GM12878 (cell line): ENCODE measurements around the gene ZNF232. TPM values are rescaled to one million over a fixed set of nuclear protein-coding genes. Genes with fewer than 3 reads are reported as not detected.
"Not testable (repeated sequence)": the region's sequence is repeated elsewhere in the genome, so short reads cannot be mapped to it uniquely, and the experiment has no call there.

Experiments used
- ATAC-seq: fragments of 200-7000 bp; cut with Tn5 transposase; 3 replicates; pipeline ENCODE4 v1.9.1; 2020; ENCODE audit warnings: mild to moderate bottlenecking, moderate library complexity
- BruUV-seq: library from RNA; stranded (reverse); fragments of 400-500 nt; replicated peaks from 2 replicates; lab custom pipeline; 2021; lab: Mats Ljungman, UMichigan
- CTCF ChIA-PET: fragments of 300-600 bp; sonication (Branson Sonifier 250); formaldehyde crosslinking; extraction: SDS; loops from one replicate; lab custom pipeline; 2021; ENCODE audit warnings: inconsistent platforms; lab: Yijun Ruan, JAX
- POLR2A ChIA-PET: fragments of 350-600 bp; formaldehyde crosslinking; extraction: SDS; loops from one replicate; lab custom pipeline; 2021; ENCODE audit warnings: inconsistent platforms; lab: Charles Lee
- RAD21 ChIA-PET: fragments of 300-600 bp; sonication (Branson Sonifier 250); formaldehyde crosslinking; loops from one replicate; lab custom pipeline; 2023; ENCODE audit warnings: antibody characterized with exemption; ENCODE audit not compliant: unreplicated experiment; lab: Charles Lee
- SMC1A ChIA-PET: fragments of 300-600 bp; sonication (Branson Sonifier 250); formaldehyde crosslinking; loops from one replicate; lab custom pipeline; 2023; ENCODE audit not compliant: unreplicated experiment, uncharacterized antibody; lab: Charles Lee
- DNase-seq: peaks from one replicate; pipeline ENCODE4 v3.0.0-alpha.2; 2011; ENCODE audit warnings: low read depth, low spot score
- FAIRE-seq: peaks from 3 replicates; lab custom pipeline; 2011; peaks lifted over from hg19 to GRCh38; lab: Jason Lieb, UNC
- H2AFZ ChIP-seq: 2 replicates; pipeline ENCODE4 v1.6.0; 2011; ENCODE audit warnings: low read depth, low read length, control low read depth; ENCODE audit not compliant: control insufficient read depth
- H3K27ac ChIP-seq: 2 replicates; pipeline ENCODE4 v1.5.1; 2011; ENCODE audit warnings: control low read depth; ENCODE audit not compliant: control insufficient read depth, insufficient read depth
- H3K27me3 ChIP-seq, 2 experiments: replicated peaks in 1 of 2; 2 replicates each; pipeline versions ENCODE4 v1.6.0 to v1.6.1; 2011; ENCODE audit warnings: low read length in 1 of 2; ENCODE audit not compliant: control insufficient read depth in 2 of 2, insufficient read depth in 2 of 2
- H3K36me3 ChIP-seq, 2 experiments: 2 replicates each; pipeline ENCODE4 v1.5.1; 2011; ENCODE audit warnings: low read length in 1 of 2; ENCODE audit not compliant: control insufficient read depth in 2 of 2, insufficient read depth in 2 of 2
- H3K4me1 ChIP-seq: 2 replicates; pipeline ENCODE4 v1.6.1; 2011; ENCODE audit warnings: mild to moderate bottlenecking, low read length, moderate library complexity, mixed read lengths; ENCODE audit not compliant: control insufficient read depth, insufficient read depth
- H3K4me2 ChIP-seq: 2 replicates; pipeline ENCODE4 v1.6.0; 2011; ENCODE audit warnings: control low read depth; ENCODE audit not compliant: control insufficient read depth, insufficient read depth
- H3K4me3 ChIP-seq: fragments of 200-600 bp; sonication (generic); 2 replicates; pipeline ENCODE4 v1.5.1; 2016
- H3K79me2 ChIP-seq: 2 replicates; pipeline ENCODE4 v1.6.0; 2011; ENCODE audit warnings: low read length; ENCODE audit not compliant: control insufficient read depth, insufficient read depth
- H3K9ac ChIP-seq: 2 replicates; pipeline ENCODE4 v1.8.0; 2011; ENCODE audit warnings: low read length, control low read depth, mixed read lengths; ENCODE audit not compliant: control insufficient read depth, insufficient read depth
- H3K9me3 ChIP-seq: replicated peaks from 3 replicates; pipeline ENCODE4 v1.5.1; 2011; ENCODE audit warnings: mild to moderate bottlenecking, low read length; ENCODE audit not compliant: control insufficient read depth, insufficient read depth
- H4K20me1 ChIP-seq: 2 replicates; pipeline ENCODE4 v1.6.0; 2011; ENCODE audit not compliant: control insufficient read depth, insufficient read depth
- CBX5 ChIP-seq: sonication (generic); IDR thresholded peaks from 2 replicates; pipeline ENCODE4 v1.6.1; 2016; ENCODE audit warnings: low read depth, moderate library complexity, mild to moderate bottlenecking, inconsistent platforms
- CREB1 ChIP-seq: IDR thresholded peaks from 2 replicates; pipeline ENCODE4 v1.6.1; 2012; ENCODE audit warnings: low read depth, mild to moderate bottlenecking, inconsistent platforms
- ESRRA ChIP-seq: IDR thresholded peaks from 2 replicates; pipeline ENCODE4 v1.6.1; 2012; ENCODE audit warnings: mild to moderate bottlenecking, low read length, improper control_type of control experiment
- FOXM1 ChIP-seq: IDR thresholded peaks from 2 replicates; pipeline ENCODE4 v1.6.1; 2012; ENCODE audit warnings: low read depth, mild to moderate bottlenecking, inconsistent platforms, low read length, moderate library complexity
- JUNB ChIP-seq: IDR thresholded peaks from 2 replicates; pipeline ENCODE4 v1.6.1; 2016; ENCODE audit warnings: antibody characterized with exemption, mild to moderate bottlenecking
- MXI1 ChIP-seq: fragments of 150-350 bp; IDR thresholded peaks from 2 replicates; pipeline ENCODE4 v1.6.1; 2011; ENCODE audit warnings: low read depth, mild to moderate bottlenecking, inconsistent platforms, low read length, improper control_type of control experiment
- MYB ChIP-seq: fragments of 150-350 bp; IDR thresholded peaks from 2 replicates; pipeline ENCODE4 v1.6.1; 2014; ENCODE audit warnings: mild to moderate bottlenecking, low read depth, low read length, borderline replicate concordance
- RAD21 ChIP-seq: IDR thresholded peaks from 2 replicates; pipeline ENCODE4 v1.6.1; 2011; ENCODE audit warnings: mild to moderate bottlenecking, low read depth, low read length, moderate library complexity; ENCODE audit not compliant: insufficient read depth
- RFX5 ChIP-seq: IDR thresholded peaks from 2 replicates; pipeline ENCODE4 v1.6.1; 2011; ENCODE audit warnings: low read depth, low read length, improper control_type of control experiment
- SMAD1 ChIP-seq: fragments of 450-650 bp; IDR thresholded peaks from 2 replicates; pipeline ENCODE4 v1.6.1; 2018; ENCODE audit warnings: mild to moderate bottlenecking, low read depth; ENCODE audit not compliant: partially characterized antibody
- SMAD5 ChIP-seq: IDR thresholded peaks from 2 replicates; pipeline ENCODE4 v1.6.1; 2016; ENCODE audit warnings: antibody characterized with exemption, low read depth
- STAT1 ChIP-seq: fragments of 450-650 bp; conservative IDR thresholded peaks from 2 replicates; pipeline ENCODE4 v1.6.1; 2014; ENCODE audit warnings: antibody characterized with exemption, mild to moderate bottlenecking
- ZNF217 ChIP-seq: fragments of 450-650 bp; IDR thresholded peaks from 2 replicates; pipeline ENCODE4 v1.6.1; 2017; ENCODE audit warnings: antibody characterized with exemption, mild to moderate bottlenecking
- WGBS: methylation state at CpG from one replicate; pipeline ENCODE4 v1.1.6; 2016; ENCODE audit warnings: low lambda C conversion rate; ENCODE audit not compliant: insufficient replicate concordance, insufficient coverage; ENCODE audit errors: missing lambda C conversion rate; 5-methylcytosine and 5-hydroxymethylcytosine counted together
- in situ Hi-C: fragments of 300-500 bp; cut with MboI; formaldehyde crosslinking; loops from 9 replicates; pipeline ENCODE4 v1.14.3; 2018; ENCODE audit warnings: mixed read lengths
- intact Hi-C: fragments of 100-400 bp; cut with micrococcal nuclease; formaldehyde crosslinking; loops from one replicate; pipeline ENCODE4 v1.14.2; 2022; ENCODE audit not compliant: unreplicated experiment
- polyA plus RNA-seq, 11 experiments: library from polyadenylated mRNA; depleted of rRNA in 4 of 11; unstranded in 6 of 11; stranded (reverse) in 5 of 11; fragments of >200 nt; fragmentation: Nextera tagmentation in 4 of 11; fragmentation: Illumina TruSeq in 1 of 11; extraction: Ambion mirVana in 4 of 11; extraction: Trizol in 1 of 11; gene quantifications; 1 replicate in 1 of 11; 2 replicates in 10 of 11; pipeline versions ENCODE4 v1.2.1 to v1.2.3, GENCODE V29; 2011 to 2016; ENCODE audit warnings: inconsistent platforms in 2 of 11, missing spikeins in 2 of 11, low read depth in 1 of 11
- total RNA-seq, 4 experiments: library from RNA; depleted of rRNA in 3 of 4; stranded (reverse); fragments of >200 nt in 3 of 4; fragmentation: Illumina TruSeq in 1 of 4; extraction: Trizol in 1 of 4; gene quantifications; 2 replicates each; pipeline versions ENCODE4 v1.2.1 to v1.2.3, GENCODE V29; 2013 to 2021

The ZNF232 gene
- total and polyA plus RNA-seq, 10 of the 15 experiments (the other 5 are each of a cell fraction or from before 2014, with no cell fraction given), result 10.1 to 15.7 (median 12.9) TPM

DNA sequence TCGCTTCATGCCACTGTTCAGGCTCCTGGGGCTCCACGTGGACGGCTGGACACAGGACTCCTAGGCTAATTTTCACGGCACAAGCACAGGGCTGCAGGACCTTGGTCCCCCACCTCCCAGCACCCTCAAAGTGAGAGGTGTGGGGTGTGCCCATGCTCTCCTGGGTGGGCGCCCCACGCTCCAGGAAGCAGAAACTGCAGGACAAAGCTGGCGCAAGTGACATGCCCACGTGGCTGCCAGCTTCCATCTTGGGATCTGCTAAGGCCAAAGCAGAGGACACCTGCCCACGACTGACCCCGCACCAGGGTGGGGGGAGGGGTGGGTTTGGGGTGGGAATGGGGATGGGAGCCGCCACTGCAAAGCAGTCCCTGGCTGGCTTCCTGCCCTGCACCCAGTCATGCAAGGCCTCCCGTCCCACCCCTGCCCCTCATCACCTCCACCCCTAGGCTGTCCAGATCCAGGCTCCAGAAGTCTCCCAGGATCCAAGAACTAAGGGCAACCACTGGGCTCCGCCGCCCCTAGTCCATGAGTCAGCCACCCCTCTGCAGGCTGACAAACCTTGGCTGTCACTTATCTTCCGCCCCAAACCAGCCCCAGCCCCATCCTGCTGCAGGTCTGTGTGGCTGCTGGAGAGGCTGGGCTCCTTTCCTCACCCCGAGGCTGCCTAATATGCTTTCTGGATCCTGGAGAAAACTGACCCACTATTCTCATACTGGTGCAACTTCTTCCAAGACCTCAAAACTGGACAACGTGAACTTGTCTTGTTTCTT is 15.2 kb upstream of the ZNF232 start:
- Histone ChIP-seq H3K4me3 (no peak overlapping the region), H3K27ac (no peak overlapping the region), H3K36me3 (no peaks in the 10 kb centered on the region), H4K20me1 (no peaks in the 10 kb centered on the region), H3K4me1 (no peaks in the 10 kb centered on the region), H3K27me3 (no peaks in the 10 kb centered on the region; a peak in 1 of 4 replicates), H3K9ac (no peak overlapping the region), H3K79me2 (no peaks in the 10 kb centered on the region), H3K4me2 (no peak overlapping the region), H3K9me3 (no peaks in the 10 kb centered on the region), H2AFZ (no peak overlapping the region)
- no peak for ATAC-seq
- ChIA-PET POLR2A (no interaction called here), CTCF (no interaction called here), SMC1A (no interaction called here), RAD21 (no interaction called here)
- DNase-seq, result no peak
- WGBS, result 34% methylated on average over 11 of the region's 17 CpGs
- FAIRE-seq, result no peak
- in situ Hi-C loops, result no loop called here
- TF ChIP-seq CBX5, result no peak
- TF ChIP-seq SMAD5, result no peak
- no peak for TF ChIP-seq STAT1
- TF ChIP-seq SMAD1, result no peak
- TF ChIP-seq RAD21, result no peak
- no peak for TF ChIP-seq CREB1
- no peak for TF ChIP-seq MXI1
- TF ChIP-seq ZNF217, result no peak
- TF ChIP-seq FOXM1, result no peak
- no peak for TF ChIP-seq ESRRA
- TF ChIP-seq MYB, result no peak
- no peak for TF ChIP-seq RFX5
- no peak for TF ChIP-seq JUNB
- intact Hi-C loops, result no loop called here
- no TSS peak for BruUV-seq

DNA sequence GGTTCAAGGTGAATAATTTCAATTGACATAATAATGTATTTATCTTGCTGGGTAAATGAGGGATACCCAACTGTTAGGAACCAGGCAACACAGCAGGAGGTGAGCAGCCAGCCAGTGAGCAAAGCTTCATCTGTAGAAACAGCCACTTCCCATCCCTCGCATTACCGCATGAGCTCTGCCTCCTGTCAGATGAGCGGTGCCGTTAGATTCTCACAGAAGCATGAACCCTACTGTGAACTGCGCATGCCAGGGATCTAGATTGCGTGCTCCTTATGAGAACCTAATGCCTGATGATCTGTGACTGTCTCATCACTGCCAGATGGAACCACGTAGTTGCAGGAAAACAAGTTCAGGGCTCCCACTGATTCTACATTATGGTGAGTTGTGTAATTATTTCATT is 13.2 kb upstream of the ZNF232 start:
- H2AFZ ChIP-seq, FAIRE-seq, H4K20me1 ChIP-seq, SMC1A ChIA-PET, H3K4me2 ChIP-seq, H3K27me3 ChIP-seq, H3K79me2 ChIP-seq, intact Hi-C loops, POLR2A ChIA-PET, DNase-seq, H3K36me3 ChIP-seq, RAD21 ChIA-PET, in situ Hi-C loops, BruUV-seq, H3K4me1 ChIP-seq, H3K9me3 ChIP-seq, ATAC-seq, H3K4me3 ChIP-seq, H3K9ac ChIP-seq, H3K27ac ChIP-seq, CTCF ChIA-PET: not testable (repeated sequence)
- 48% methylated on average over 7 of the region's 7 CpGs for WGBS
